A549 treated with CpdA at 1 μM for 4 hours (cell line): Measurements from ENCODE around the gene CDK11B. TPM values are rescaled to one million over a fixed set of nuclear protein-coding genes. Genes with fewer than 3 reads are reported as not detected.

Experiments used
- total RNA-seq: library from RNA; stranded (reverse); fragments of 200-300 nt; extraction: Qiagen RNA extraction; gene quantifications from 5 replicates; pipeline ENCODE4 v1.2.3, GENCODE V29; 2022; ENCODE audit warnings: low read depth

CDK11B gene
- 25.2 to 27.7 TPM (median 26.6 TPM) in 5 replicates for total RNA-seq

DNA sequence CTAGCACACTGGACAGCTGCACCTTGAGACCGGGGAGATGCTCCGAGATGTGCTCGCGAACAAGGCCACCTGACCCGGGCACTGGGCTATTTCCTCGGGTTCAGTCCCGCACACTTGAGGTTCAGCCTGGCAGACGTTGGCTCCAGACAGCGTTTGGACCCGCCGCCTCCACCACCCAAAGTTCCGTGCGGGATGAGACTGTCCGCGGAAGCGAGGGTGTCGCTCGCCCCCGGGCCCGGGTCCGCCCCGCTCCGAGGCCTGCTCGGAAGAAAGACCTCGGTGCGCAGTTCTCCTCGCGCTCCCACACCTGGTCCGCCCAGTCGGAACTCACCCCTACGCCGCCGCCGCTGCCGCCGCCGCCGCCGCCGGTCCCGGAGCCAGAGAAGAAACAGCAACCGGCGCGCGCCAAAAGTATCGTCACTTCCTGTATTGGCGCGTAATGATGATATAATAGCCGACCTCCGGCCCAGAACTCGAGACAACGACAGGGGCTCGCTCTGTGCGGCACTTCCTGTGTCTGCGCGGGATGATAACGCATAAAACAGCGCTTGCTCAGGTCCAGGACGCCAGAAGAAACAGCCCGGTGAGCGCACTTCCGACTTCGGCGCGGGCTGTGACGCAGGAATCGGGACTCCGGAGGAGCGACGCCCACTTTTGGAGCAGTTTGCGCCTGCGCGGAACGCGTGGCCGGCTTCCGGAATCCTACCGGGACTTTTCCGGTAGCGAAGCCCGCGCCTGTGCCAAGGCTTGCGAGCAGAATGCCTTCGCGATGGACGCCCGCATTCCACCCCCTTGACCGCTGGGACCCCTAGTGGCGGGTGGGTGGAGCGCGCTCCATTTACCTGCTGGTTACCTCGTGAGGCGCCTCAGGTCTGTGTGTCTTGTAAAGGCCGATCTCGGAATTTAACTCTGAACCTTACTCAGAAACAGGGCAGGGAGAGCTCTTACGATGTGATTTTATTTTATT is at the start of gene CDK11B:
TSS of gene CDK11B (minus strand) at position 422 of the 967 bp plus-strand sequence. CDS start 1,519 bp downstream, outside the sequence.

DNA sequence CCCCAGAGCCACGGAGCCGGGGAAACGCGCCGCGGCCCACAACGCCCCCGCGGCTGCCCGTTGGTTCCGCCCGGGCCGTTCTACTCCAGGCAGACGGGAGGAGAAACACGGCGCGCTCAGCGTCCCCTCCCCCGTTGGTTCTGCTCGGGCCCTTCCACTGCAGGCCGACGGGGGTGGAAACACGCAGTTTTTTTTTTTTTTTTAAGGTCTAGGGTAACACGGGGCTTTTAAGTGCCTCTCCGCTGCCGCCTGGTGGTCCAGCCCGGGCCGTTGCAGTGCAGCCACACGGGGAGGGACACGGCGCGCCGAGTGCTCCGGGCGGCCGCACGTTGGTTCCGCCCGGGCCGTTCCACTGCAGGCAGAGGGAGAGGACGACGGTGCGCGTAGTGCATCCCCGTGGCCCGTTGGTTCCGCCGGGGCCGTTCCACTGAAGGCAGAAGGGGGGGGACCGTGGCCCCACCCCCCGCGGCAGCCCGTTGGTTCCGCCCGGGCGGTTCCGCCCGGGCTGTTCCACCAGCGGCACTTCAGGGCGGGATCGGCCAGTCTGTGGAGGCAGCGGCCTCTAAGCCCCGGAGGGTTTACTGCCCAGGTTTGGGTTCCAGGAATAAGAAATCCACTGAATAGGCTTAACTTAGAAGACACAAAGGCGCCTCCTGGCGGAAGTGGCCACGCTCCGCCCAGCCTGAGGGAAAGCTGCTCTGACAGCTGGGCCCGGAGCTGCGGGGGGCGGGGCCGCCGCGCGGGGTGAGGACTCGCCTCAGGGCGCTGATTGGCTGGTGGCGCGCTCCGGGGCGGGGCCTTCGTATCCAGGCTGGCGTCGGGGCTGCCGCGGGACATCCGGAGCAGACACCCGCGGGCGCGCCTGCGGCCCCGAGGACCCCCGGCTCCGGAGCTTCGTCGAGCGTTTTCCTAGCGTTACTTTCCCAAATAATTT is 34.2 kb upstream of the CDK11B start, which contains the start of gene SLC35E2B:
TSS of gene SLC35E2B (minus strand) at position 82 of the 934 bp plus-strand sequence. CDS start 16,096 bp downstream, outside the sequence.

DNA sequence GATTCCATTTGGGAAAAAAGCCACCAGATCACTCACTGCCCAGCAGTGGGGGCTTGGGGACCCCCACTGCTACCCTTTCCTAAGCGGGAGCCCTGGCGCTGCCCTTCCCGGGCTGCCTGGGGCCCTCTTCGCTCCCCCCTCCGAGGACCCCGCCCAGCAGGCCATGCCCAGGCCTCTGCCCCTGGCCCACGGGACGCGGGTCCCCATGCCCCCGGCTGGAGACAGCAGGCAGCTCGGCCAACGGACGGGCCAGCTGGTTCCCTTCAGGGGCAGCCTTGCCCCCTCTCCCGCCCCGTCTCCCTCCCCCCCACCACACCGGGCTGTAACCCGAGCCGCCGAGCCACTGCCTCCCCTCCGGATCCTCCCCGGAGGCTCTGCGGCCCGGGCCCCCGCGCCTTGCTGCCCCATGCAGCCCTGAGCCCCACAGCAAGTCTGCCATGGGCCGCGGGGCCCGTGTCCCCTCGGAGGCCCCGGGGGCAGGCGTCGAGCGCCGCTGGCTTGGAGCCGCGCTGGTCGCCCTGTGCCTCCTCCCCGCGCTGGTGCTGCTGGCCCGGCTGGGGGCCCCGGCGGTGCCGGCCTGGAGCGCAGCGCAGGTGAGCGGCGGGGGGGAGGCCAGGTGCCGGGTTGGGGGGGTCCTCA is 26.9 kb downstream of the CDK11B start, which contains the start of gene MMP23B:
TSS of gene MMP23B (plus strand) at position 392 of the 639 bp plus-strand sequence. CDS start at position 438, 46 bp downstream.

DNA sequence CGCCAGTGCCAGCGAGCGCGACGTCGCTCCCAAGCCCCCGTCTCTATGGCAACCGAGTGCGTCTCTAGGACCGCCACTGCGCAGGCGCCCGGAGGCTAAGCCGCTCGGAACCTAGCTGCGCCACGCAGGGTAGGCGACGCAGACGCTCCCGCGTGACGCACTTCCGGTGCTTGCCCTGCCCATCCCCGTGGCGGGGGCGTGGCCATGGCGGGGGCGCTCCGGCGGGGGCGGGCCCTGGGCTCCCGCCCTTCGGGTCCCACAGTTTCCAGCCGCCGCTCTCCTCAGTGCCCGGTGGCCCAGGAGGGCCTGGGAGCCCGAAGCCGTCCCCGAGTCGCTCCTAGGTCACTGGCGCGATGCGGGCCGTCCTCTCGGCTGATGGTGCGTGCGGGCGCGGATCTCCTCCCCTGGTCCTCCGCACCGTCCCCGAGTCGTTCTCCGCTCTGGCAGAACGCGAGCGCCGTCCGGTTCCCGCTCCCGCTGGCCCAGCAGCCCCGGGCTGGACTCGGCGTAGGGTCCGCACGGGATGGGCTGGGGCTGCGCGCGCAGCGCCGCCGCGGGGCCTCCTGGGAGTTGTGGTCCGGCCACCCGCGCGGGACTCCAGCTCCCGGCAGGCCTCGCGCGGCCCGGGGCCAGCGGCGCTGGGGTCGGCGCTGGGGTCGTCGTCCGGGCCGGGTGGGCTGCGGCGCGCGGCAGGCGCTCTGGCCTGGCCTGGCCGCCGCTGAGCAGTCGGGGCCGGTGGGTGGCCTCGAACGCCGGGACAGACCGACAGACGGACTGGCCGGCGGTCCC is 43.4 kb downstream of the CDK11B start, which contains the start of gene MIB2:
TSS of gene MIB2 (plus strand) at position 245 of the 789 bp plus-strand sequence. CDS start 7,953 bp downstream, outside the sequence.

DNA sequence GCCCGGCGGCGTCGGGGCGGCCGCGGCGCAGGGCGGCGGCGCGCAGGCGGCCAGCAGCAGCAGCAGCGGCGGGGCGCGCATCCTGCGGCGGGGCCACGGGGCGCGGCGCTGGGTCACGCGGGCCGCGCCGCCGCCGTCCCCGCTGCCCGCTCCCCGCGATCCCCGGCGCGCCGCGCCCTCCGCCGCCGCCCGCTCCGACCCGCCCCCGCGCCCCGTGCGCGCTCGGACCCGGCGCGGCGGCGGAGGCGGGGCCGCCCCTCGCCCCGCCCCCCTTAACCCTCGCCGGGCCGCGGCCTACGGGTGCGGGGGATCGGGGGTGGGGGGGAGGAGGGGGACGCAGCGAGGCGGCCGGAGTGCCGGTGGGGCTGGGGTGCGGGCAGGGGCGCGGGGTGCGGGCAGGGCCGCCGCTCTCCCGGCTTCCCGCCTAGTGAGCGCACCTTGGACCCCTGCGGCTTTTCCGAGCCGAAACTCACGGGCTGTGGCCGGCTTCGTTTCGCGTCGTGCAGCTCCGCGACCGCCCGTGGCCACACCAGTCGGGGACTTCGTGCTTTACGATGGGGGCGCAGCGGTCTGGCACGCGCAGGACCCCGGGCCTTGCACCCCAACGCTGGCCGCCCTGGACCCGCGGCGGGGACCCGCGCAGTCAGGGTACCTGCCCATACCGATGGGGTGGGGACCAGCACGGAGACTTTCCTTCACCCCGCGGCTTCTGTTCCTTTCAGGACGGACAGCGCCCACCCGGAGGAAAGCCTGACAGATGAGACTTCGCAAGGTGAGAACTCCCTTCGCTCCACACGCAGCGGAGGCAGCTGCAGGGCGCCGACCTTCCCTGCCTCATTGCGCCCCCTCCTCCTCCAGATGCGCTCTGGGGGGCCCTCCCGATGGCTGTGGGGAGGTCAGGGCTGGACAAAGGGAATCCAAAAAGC is 58.6 kb downstream of the CDK11B start, which contains the start of gene FNDC10:
TSS of gene FNDC10 (minus strand) at position 201 of the 926 bp plus-strand sequence. CDS start at position 81, 120 bp downstream.

Other genes with a start within 250 kb of the CDK11B start
- gene ANKRD65, start 237.7 kb downstream of the CDK11B start, total RNA-seq = 0.08 to 0.10 TPM (median 0.09 TPM) in 3 of 5 replicates, not detected in the others
- 4.8 to 15.8 TPM (median 14.9 TPM) in 5 replicates for gene VWA1, start 223.3 kb downstream of the CDK11B start, total RNA-seq
- not detected in 5 replicates for gene ATAD3C, start 209.3 kb downstream of the CDK11B start, total RNA-seq
- 1.5 to 3.4 TPM (median 3.0 TPM) in 5 replicates for gene ATAD3B, start 187.2 kb downstream of the CDK11B start, total RNA-seq
- 32.6 to 40.2 TPM (median 37.8 TPM) in 5 replicates for gene ATAD3A, start 146.8 kb downstream of the CDK11B start, total RNA-seq
- gene TMEM240, start 118.4 kb downstream of the CDK11B start, total RNA-seq = 0.18 to 0.92 TPM (median 0.66 TPM) in 5 replicates
- gene SSU72, start 84.1 kb downstream of the CDK11B start, total RNA-seq = 88.5 to 113 TPM (median 109 TPM) in 5 replicates
- 4.7 to 8.5 TPM (median 8.1 TPM) in 5 replicates for gene FNDC10, start 58.9 kb downstream of the CDK11B start, total RNA-seq
- gene MIB2, start 43.5 kb downstream of the CDK11B start, total RNA-seq = 10.8 to 20.0 TPM (median 18.9 TPM) in 5 replicates
- 0.62 to 1.1 TPM (median 1.0 TPM) in 4 of 5 replicates, not detected in the other for gene MMP23B, start 26.8 kb downstream of the CDK11B start, total RNA-seq
- 10.6 to 14.2 TPM (median 12.7 TPM) in 5 replicates for gene SLC35E2B, start 33.8 kb upstream of the CDK11B start, total RNA-seq
- 20.8 to 28.6 TPM (median 24.9 TPM) in 5 replicates for gene CDK11A, start 65.4 kb upstream of the CDK11B start, total RNA-seq
- 33.0 to 39.7 TPM (median 34.1 TPM) in 5 replicates for gene NADK, start 119.5 kb upstream of the CDK11B start, total RNA-seq
- gene GNB1, start 232.1 kb upstream of the CDK11B start, total RNA-seq = 175 to 210 TPM (median 192 TPM) in 5 replicates